OCI-LY1 (cell line): Measurements from ENCODE around the gene IAH1.

Experiments
- H2AFZ ChIP-seq: fragments of 200-600 bp; sonication (generic), shearing (Covaris generic); 2 replicates; pipeline ENCODE4 v1.6.0; 2014; ENCODE audit warnings: antibody characterized with exemption, mild to moderate bottlenecking, low read length
- H3F3A ChIP-seq: fragments of 200-600 bp; sonication (generic), shearing (Covaris generic); 2 replicates; pipeline ENCODE4 v1.6.0; 2014; ENCODE audit warnings: mild to moderate bottlenecking, antibody characterized with exemption, low read length, moderate library complexity; ENCODE audit not compliant: insufficient read depth
- H3K27ac ChIP-seq: fragments of 200-600 bp; sonication (generic); 2 replicates; pipeline ENCODE4 v1.5.1; 2014; ENCODE audit warnings: low read length, mixed run types, mild to moderate bottlenecking, low read depth; ENCODE audit not compliant: poor library complexity, severe bottlenecking
- H3K27me3 ChIP-seq: fragments of 200-600 bp; sonication (generic); 2 replicates; pipeline ENCODE4 v1.6.0; 2014; ENCODE audit warnings: antibody characterized with exemption, mild to moderate bottlenecking, low read length, moderate library complexity; ENCODE audit not compliant: insufficient read depth
- H3K36me3 ChIP-seq: fragments of 200-600 bp; sonication (generic); 2 replicates; pipeline ENCODE4 v1.6.1; 2014; ENCODE audit warnings: mild to moderate bottlenecking, antibody characterized with exemption, low read length, moderate library complexity, mixed read lengths; ENCODE audit not compliant: insufficient read depth
- H3K4me1 ChIP-seq: fragments of 200-600 bp; sonication (generic); 2 replicates; pipeline ENCODE4 v1.5.1; 2014; ENCODE audit warnings: mild to moderate bottlenecking, low read length, moderate library complexity; ENCODE audit not compliant: insufficient read depth, severe bottlenecking
- H3K4me2 ChIP-seq: fragments of 200-600 bp; sonication (generic), shearing (Covaris generic); 2 replicates; pipeline ENCODE4 v1.6.1; 2014; ENCODE audit warnings: low read length
- H3K4me3 ChIP-seq: fragments of 200-600 bp; sonication (generic); 2 replicates; pipeline ENCODE4 v1.5.1; 2014; ENCODE audit warnings: low read length, low read depth, mild to moderate bottlenecking, mixed read lengths; ENCODE audit not compliant: poor library complexity, severe bottlenecking
- H3K79me2 ChIP-seq: fragments of 200-600 bp; shearing (Covaris generic); 2 replicates; pipeline ENCODE4 v1.6.1; 2016; ENCODE audit warnings: mixed run types, low read length, mixed read lengths; ENCODE audit not compliant: insufficient read depth
- H3K9ac ChIP-seq: fragments of 200-600 bp; sonication (generic), shearing (Covaris generic); 2 replicates; pipeline ENCODE4 v1.6.1; 2014; ENCODE audit warnings: mild to moderate bottlenecking, low read length, mixed read lengths
- H3K9me2 ChIP-seq: fragments of 200-600 bp; sonication (generic), shearing (Covaris generic); 2 replicates; pipeline ENCODE4 v1.6.1; 2014; ENCODE audit warnings: low read depth, mild to moderate bottlenecking, low read length, mixed read lengths
- H3K9me3 ChIP-seq: fragments of 200-600 bp; shearing (Covaris generic); 2 replicates; pipeline ENCODE4 v1.6.1; 2014; ENCODE audit warnings: low read length, mixed read lengths
- H4K20me1 ChIP-seq: fragments of 200-600 bp; sonication (generic), shearing (Covaris generic); 2 replicates; pipeline ENCODE4 v1.6.0; 2016; ENCODE audit warnings: mild to moderate bottlenecking, low read length; ENCODE audit not compliant: insufficient read depth
- EZH2 ChIP-seq: fragments of 200-600 bp; sonication (generic), shearing (Covaris generic); IDR thresholded peaks from 2 replicates; pipeline ENCODE4 v1.8.0; 2017; ENCODE audit warnings: borderline replicate concordance, mixed run types, mild to moderate bottlenecking, antibody characterized with exemption, low read length, moderate library complexity, mixed read lengths
- TF ChIP-seq, protein P1 (sequence below): fragments of 200-600 bp; sonication (generic), shearing (Covaris generic); IDR thresholded peaks from 2 replicates; pipeline ENCODE4 v1.5.1; 2017; ENCODE audit warnings: mild to moderate bottlenecking, antibody characterized with exemption, low read length, moderate library complexity, mixed read lengths

Gene IAH1, protein sequence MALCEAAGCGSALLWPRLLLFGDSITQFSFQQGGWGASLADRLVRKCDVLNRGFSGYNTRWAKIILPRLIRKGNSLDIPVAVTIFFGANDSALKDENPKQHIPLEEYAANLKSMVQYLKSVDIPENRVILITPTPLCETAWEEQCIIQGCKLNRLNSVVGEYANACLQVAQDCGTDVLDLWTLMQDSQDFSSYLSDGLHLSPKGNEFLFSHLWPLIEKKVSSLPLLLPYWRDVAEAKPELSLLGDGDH

DNA sequence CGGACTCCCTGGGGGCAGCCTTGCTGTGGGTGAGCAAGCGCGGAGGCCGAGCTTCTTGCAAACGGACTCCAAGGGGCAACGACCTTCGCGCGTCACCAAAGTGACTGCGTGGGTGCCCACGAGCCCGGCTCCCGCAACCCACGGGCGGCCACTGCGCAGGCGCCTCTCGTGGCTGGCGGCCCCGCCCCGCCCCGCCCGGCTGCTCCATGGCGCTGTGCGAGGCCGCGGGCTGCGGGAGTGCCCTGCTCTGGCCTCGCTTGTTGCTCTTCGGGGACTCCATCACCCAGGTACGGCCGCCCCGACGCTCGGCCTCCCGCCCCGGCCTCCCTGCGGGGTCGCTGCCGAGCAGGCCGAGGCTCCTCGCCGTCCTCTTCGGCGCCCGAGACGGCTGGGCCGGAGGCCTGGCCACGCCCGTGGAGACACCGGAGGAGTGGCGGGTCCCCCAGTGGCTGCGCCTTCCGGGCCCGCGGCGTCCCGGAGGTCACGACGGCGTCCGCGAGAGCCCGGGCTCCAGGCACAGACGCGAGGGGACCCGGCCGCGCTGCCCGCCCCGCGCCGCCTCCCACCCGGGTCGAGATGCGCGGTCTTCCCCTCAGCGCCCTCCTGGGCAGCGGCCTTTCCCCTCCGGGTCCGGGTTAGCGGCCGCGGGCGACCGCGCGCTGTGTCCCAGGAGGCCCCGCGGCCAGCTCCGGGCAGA is at the start of gene IAH1:
TSS of gene IAH1 (plus strand) at position 191 of the 697 bp plus-strand sequence. CDS start at position 207, 16 bp downstream.
- Histone ChIP-seq H3K4me1 (peaks cover 34% of the 10 kb centered on the region), H3K4me2 (peak within 1 kb of the TSS; percentile 79), H3K9me2 (no peaks in the 10 kb centered on the region), H3K27me3 (no peaks in the 10 kb centered on the region), H3K4me3 (peak within 1 kb of the TSS; percentile 69), H3K79me2 (no peaks in the 10 kb centered on the region), H2AFZ (no peak within 1 kb of the TSS), H3F3A (no peaks in the 10 kb centered on the region), H3K27ac (peak within 1 kb of the TSS; percentile 61), H3K9me3 (0 out of 2 replicates have a peak, but pooled peaks cover 2% of the 10 kb centered on the region), H3K9ac (peak within 1 kb of the TSS; percentile 75), H3K36me3 (peaks cover 64% of the 10 kb centered on the region), H4K20me1 (no peaks in the 10 kb centered on the region)
- TF ChIP-seq EZH2 = no peak
- TF ChIP-seq, protein P1, sequence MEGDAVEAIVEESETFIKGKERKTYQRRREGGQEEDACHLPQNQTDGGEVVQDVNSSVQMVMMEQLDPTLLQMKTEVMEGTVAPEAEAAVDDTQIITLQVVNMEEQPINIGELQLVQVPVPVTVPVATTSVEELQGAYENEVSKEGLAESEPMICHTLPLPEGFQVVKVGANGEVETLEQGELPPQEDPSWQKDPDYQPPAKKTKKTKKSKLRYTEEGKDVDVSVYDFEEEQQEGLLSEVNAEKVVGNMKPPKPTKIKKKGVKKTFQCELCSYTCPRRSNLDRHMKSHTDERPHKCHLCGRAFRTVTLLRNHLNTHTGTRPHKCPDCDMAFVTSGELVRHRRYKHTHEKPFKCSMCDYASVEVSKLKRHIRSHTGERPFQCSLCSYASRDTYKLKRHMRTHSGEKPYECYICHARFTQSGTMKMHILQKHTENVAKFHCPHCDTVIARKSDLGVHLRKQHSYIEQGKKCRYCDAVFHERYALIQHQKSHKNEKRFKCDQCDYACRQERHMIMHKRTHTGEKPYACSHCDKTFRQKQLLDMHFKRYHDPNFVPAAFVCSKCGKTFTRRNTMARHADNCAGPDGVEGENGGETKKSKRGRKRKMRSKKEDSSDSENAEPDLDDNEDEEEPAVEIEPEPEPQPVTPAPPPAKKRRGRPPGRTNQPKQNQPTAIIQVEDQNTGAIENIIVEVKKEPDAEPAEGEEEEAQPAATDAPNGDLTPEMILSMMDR = no peak

- Histone ChIP-seq H3K36me3 (peaks cover 66% of the 10 kb centered on the region), H3K9me3 (no peaks in the 10 kb centered on the region), H3K27me3 (no peaks in the 10 kb centered on the region), H3K79me2 (peaks cover 12% of the 10 kb centered on the region), H4K20me1 (no peaks in the 10 kb centered on the region), H2AFZ (no peak overlapping the region), H3K4me1 (peaks cover 15% of the 10 kb centered on the region), H3K9ac (no peak overlapping the region), H3K4me2 (no peak overlapping the region), H3K4me3 (no peak overlapping the region), H3F3A (no peaks in the 10 kb centered on the region), H3K27ac (no peak overlapping the region), H3K9me2 (no peaks in the 10 kb centered on the region)
- TF ChIP-seq, protein P1 = no peak
- TF ChIP-seq EZH2 = no peak
Observed at GRCh38 chr2:9428965-9429577, 45.3 kb upstream of the IAH1 start.

GRCh38 chr2:9430316-9431293 is 43.7 kb upstream of the IAH1 start:
- no peaks in the 10 kb centered on the region for H3F3A ChIP-seq

More at GRCh38 chr2:9430316-9431293, 43.7 kb upstream of the IAH1 start:
- TF ChIP-seq, protein P1 = no peak
- no peak for TF ChIP-seq EZH2
- Histone ChIP-seq H3K9ac (no peak overlapping the region), H3K27ac (no peak overlapping the region), H3K4me3 (no peak overlapping the region), H3K36me3 (peaks cover 73% of the 10 kb centered on the region), H3K4me1 (peaks cover under 1% of the 10 kb centered on the region), H3K27me3 (no peaks in the 10 kb centered on the region), H3K9me2 (no peaks in the 10 kb centered on the region), H2AFZ (no peak overlapping the region), H3K4me2 (no peak overlapping the region), H3K79me2 (no peaks in the 10 kb centered on the region), H3K9me3 (no peaks in the 10 kb centered on the region), H4K20me1 (no peaks in the 10 kb centered on the region)
